WTC11 (cell line): Measurements from ENCODE around the gene TMEM98. TPM values are rescaled to one million over a fixed set of nuclear protein-coding genes. Genes with fewer than 3 reads are reported as not detected.

Source experiments
- ATAC-seq: fragments of 200-7000 bp; cut with Tn5 transposase; 2 replicates; pipeline ENCODE4 v1.10.0; 2021; ENCODE audit warnings: mild to moderate bottlenecking, moderate library complexity
- CTCF ChIA-PET: fragments of 300-600 bp; sonication (Branson Sonifier 250); formaldehyde crosslinking; loops from one replicate; lab custom pipeline; 2021; ENCODE audit warnings: antibody characterized with exemption; lab: Charles Lee
- POLR2A ChIA-PET: fragments of 350-600 bp; sonication (Branson Sonifier 250); formaldehyde crosslinking; loops from one replicate; lab custom pipeline; 2021; ENCODE audit warnings: antibody characterized with exemption; lab: Charles Lee
- DNase-seq: peaks from one replicate; pipeline ENCODE4 v3.0.0; 2021; ENCODE audit warnings: low spot score
- H3K27ac Mint-ChIP-seq: 2 replicates; pipeline ENCODE4 v1.8.0; 2021; ENCODE audit warnings: mixed read lengths
- H3K27me3 Mint-ChIP-seq: 2 replicates; pipeline ENCODE4 v1.8.0; 2021; ENCODE audit warnings: low read depth, mild to moderate bottlenecking, moderate library complexity, mixed read lengths
- H3K36me3 Mint-ChIP-seq: 2 replicates; pipeline ENCODE4 v1.8.0; 2021; ENCODE audit warnings: mixed read lengths
- H3K4me1 Mint-ChIP-seq: 2 replicates; pipeline ENCODE4 v1.8.0; 2022; ENCODE audit warnings: mixed read lengths
- H3K4me3 Mint-ChIP-seq: 2 replicates; pipeline ENCODE4 v1.8.0; 2021; ENCODE audit warnings: mild to moderate bottlenecking, moderate library complexity, mixed read lengths
- H3K9me3 Mint-ChIP-seq: 2 replicates; pipeline ENCODE4 v1.8.0; 2021; ENCODE audit warnings: mixed read lengths
- FOXK1 ChIP-seq: sonication (generic); formaldehyde crosslinking; IDR thresholded peaks from 2 replicates; pipeline ENCODE4 v1.8.0; 2022; ENCODE audit warnings: mild to moderate bottlenecking, moderate library complexity, missing genetic modification reagents
- FOXP1 ChIP-seq: sonication (generic); formaldehyde crosslinking; IDR thresholded peaks from 2 replicates; pipeline ENCODE4 v1.8.0; 2022; ENCODE audit warnings: missing genetic modification reagents, mild to moderate bottlenecking, moderate library complexity, borderline replicate concordance
- GTF2I ChIP-seq: fragments of 250-450 bp; sonication (Bioruptor Pico); conservative IDR thresholded peaks from 2 replicates; pipeline ENCODE4 v1.4.0; 2021; ENCODE audit warnings: mild to moderate bottlenecking
- HMGA2 ChIP-seq: fragments of 250-450 bp; sonication (Bioruptor Pico); IDR thresholded peaks from 2 replicates; pipeline ENCODE4 v1.4.0; 2021; ENCODE audit warnings: mild to moderate bottlenecking, moderate library complexity
- IRF2 ChIP-seq: sonication (generic); formaldehyde crosslinking; IDR thresholded peaks from 2 replicates; pipeline ENCODE4 v1.8.0; 2022; ENCODE audit warnings: low read depth, missing genetic modification reagents, borderline replicate concordance
- MXD4 ChIP-seq: fragments of 250-450 bp; sonication (Bioruptor Pico); IDR thresholded peaks from 2 replicates; pipeline ENCODE4 v1.8.0; 2021; ENCODE audit warnings: mild to moderate bottlenecking, moderate library complexity, borderline replicate concordance
- OVOL2 ChIP-seq: fragments of 250-450 bp; sonication (Bioruptor Pico); IDR thresholded peaks from 2 replicates; pipeline ENCODE4 v1.9.0; 2021; ENCODE audit warnings: mild to moderate bottlenecking, borderline replicate concordance
- PRRX2 ChIP-seq: fragments of 250-450 bp; sonication (Bioruptor Pico); IDR thresholded peaks from 2 replicates; pipeline ENCODE4 v1.8.0; 2021; ENCODE audit warnings: mild to moderate bottlenecking
- ZNF121 ChIP-seq: sonication (generic); formaldehyde crosslinking; IDR thresholded peaks from 2 replicates; pipeline ENCODE4 v1.8.0; 2023; ENCODE audit warnings: missing genetic modification reagents
- ZNF138 ChIP-seq: sonication (generic); formaldehyde crosslinking; conservative IDR thresholded peaks from 2 replicates; pipeline ENCODE4 v1.8.1; 2022; ENCODE audit warnings: mild to moderate bottlenecking, moderate library complexity, missing genetic modification reagents
- ZNF219 ChIP-seq: sonication (generic); formaldehyde crosslinking; IDR thresholded peaks from 2 replicates; pipeline ENCODE4 v1.8.0; 2023; ENCODE audit warnings: missing genetic modification reagents, mild to moderate bottlenecking, borderline replicate concordance
- total RNA-seq: library from RNA; stranded (reverse); gene quantifications from 3 replicates; pipeline ENCODE4 v1.2.3, GENCODE V29; 2021
- TF ChIP-seq, protein P1 (sequence below): sonication (generic); formaldehyde crosslinking; IDR thresholded peaks from 2 replicates; pipeline ENCODE4 v1.8.0; 2022; ENCODE audit warnings: mild to moderate bottlenecking, missing genetic modification reagents
- TF ChIP-seq, protein P2 (sequence below): fragments of 250-450 bp; sonication (Bioruptor Pico); IDR thresholded peaks from 2 replicates; pipeline ENCODE4 v1.8.0; 2021; ENCODE audit warnings: mild to moderate bottlenecking
- TF ChIP-seq, protein P3 (sequence below): sonication (generic); formaldehyde crosslinking; IDR thresholded peaks from 2 replicates; pipeline ENCODE4 v1.8.1; 2022; ENCODE audit warnings: mild to moderate bottlenecking, missing genetic modification reagents, moderate library complexity, borderline replicate concordance
- TF ChIP-seq, protein P4 (sequence below): sonication (generic); formaldehyde crosslinking; IDR thresholded peaks from 2 replicates; pipeline ENCODE4 v1.8.0; 2023; ENCODE audit warnings: missing genetic modification reagents
- TF ChIP-seq, protein P5 (sequence below): fragments of 250-450 bp; sonication (Bioruptor Pico); IDR thresholded peaks from 2 replicates; pipeline ENCODE4 v1.9.0; 2021; ENCODE audit warnings: mild to moderate bottlenecking, borderline replicate concordance
- TF ChIP-seq, protein P6 (sequence below): sonication (generic); formaldehyde crosslinking; IDR thresholded peaks from 2 replicates; pipeline ENCODE4 v1.8.1; 2023; ENCODE audit warnings: mild to moderate bottlenecking, missing genetic modification reagents
- TF ChIP-seq, protein P7 (sequence below): sonication (generic); formaldehyde crosslinking; conservative IDR thresholded peaks from 2 replicates; pipeline ENCODE4 v1.8.1; 2022; ENCODE audit warnings: mild to moderate bottlenecking, missing genetic modification reagents

Gene TMEM98
- total RNA-seq, 1 experiment from 2014 or later, result 70.3 TPM

DNA sequence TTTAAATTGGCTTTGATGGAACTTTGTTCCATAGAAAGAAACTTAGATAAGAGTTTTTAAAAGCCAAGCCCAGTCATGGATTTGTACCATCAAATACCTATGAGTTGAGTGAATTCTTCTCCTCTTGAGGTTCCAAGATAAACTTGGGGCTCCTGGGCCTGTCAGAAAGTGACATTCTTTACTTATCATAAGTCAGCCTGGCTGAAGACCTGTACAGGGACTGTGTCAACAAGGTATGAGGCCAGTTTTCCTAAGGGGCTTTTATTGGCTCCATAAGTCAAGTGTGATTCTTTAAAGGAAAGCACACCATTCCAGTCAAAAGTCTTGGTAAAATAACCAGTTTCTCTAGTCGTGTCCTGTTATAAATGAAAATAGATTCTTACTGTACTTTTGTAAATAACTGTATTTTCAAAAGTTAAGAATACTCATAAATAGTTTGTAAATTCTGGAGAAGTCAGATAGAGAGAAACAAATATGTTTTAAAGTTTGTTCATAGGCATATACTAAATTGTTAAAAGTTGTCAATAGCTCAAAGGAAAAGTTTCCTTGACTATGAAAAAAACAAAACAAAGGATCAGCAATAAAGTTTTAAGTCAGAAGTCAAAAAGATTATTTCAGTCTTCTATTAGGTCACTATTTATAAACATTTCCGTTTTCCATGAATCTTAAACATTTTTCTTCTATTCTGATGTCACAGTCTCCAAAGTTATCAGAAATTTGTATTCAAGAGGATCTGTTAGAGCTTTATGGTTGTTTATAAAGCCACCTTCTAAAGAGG lies 28.5 kb upstream of the TMEM98 start:
- Mint-ChIP-seq H3K36me3 (peaks cover 7% of the 10 kb centered on the region), H3K4me3 (no peak overlapping the region), H3K9me3 (peaks cover 14% of the 10 kb centered on the region), H3K4me1 (peaks cover 4% of the 10 kb centered on the region), H3K27ac (no peak overlapping the region), H3K27me3 (0 out of 2 replicates have a peak, but pooled peaks cover 3% of the 10 kb centered on the region)
- no peak for DNase-seq
- CTCF ChIA-PET, result interaction anchor here (1.3 kb wide), 1 partner anchor 22 kb away, joined by 3 read pairs; no protein-coding TSS in a partner anchor
- ATAC-seq, result no peak
- TF ChIP-seq, protein P1, sequence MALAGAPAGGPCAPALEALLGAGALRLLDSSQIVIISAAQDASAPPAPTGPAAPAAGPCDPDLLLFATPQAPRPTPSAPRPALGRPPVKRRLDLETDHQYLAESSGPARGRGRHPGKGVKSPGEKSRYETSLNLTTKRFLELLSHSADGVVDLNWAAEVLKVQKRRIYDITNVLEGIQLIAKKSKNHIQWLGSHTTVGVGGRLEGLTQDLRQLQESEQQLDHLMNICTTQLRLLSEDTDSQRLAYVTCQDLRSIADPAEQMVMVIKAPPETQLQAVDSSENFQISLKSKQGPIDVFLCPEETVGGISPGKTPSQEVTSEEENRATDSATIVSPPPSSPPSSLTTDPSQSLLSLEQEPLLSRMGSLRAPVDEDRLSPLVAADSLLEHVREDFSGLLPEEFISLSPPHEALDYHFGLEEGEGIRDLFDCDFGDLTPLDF (CRISPR knock-in tag), result no peak
- TF ChIP-seq HMGA2 (CRISPR knock-in tag) (no peak), ZNF138 (CRISPR knock-in tag) (no peak), ZNF121 (CRISPR knock-in tag) (no peak), MXD4 (CRISPR knock-in tag) (no peak), FOXK1 (CRISPR knock-in tag) (no peak), FOXP1 (CRISPR knock-in tag) (no peak), GTF2I (CRISPR knock-in tag) (no peak), OVOL2 (CRISPR knock-in tag) (no peak)
- TF ChIP-seq, protein P2, sequence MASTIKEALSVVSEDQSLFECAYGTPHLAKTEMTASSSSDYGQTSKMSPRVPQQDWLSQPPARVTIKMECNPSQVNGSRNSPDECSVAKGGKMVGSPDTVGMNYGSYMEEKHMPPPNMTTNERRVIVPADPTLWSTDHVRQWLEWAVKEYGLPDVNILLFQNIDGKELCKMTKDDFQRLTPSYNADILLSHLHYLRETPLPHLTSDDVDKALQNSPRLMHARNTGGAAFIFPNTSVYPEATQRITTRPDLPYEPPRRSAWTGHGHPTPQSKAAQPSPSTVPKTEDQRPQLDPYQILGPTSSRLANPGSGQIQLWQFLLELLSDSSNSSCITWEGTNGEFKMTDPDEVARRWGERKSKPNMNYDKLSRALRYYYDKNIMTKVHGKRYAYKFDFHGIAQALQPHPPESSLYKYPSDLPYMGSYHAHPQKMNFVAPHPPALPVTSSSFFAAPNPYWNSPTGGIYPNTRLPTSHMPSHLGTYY (CRISPR knock-in tag), result no peak
- TF ChIP-seq, protein P3, sequence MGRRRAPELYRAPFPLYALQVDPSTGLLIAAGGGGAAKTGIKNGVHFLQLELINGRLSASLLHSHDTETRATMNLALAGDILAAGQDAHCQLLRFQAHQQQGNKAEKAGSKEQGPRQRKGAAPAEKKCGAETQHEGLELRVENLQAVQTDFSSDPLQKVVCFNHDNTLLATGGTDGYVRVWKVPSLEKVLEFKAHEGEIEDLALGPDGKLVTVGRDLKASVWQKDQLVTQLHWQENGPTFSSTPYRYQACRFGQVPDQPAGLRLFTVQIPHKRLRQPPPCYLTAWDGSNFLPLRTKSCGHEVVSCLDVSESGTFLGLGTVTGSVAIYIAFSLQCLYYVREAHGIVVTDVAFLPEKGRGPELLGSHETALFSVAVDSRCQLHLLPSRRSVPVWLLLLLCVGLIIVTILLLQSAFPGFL (CRISPR knock-in tag), result no peak
- POLR2A ChIA-PET, result no interaction called here

DNA sequence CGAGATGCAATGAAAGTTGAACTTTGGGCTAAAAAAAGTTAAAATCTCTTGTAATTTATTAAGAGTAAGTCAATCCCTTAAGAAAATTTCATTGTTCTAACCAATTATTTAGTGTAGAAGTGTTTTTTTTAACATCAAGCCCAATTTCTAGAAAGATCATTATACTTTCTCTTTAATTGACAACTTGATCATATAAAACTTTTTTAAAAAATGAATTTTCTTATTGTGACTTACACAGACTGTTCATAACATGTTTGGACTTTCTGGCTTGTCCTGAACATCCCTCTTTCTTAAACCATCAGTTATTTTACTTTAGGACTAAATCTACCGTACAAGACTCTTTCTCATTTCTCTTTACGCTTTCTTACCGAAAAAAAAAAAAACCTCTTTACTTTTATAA lies 26.2 kb upstream of the TMEM98 start:
- Mint-ChIP-seq H3K27ac (no peak overlapping the region), H3K4me3 (no peak overlapping the region), H3K36me3 (peaks cover 7% of the 10 kb centered on the region), H3K4me1 (peaks cover 12% of the 10 kb centered on the region), H3K27me3 (peaks cover 3% of the 10 kb centered on the region; the same call in 1 of the 2 replicates), H3K9me3 (peaks cover 15% of the 10 kb centered on the region)
- DNase-seq (no peak), ATAC-seq (no peak)
- TF ChIP-seq, protein P4, sequence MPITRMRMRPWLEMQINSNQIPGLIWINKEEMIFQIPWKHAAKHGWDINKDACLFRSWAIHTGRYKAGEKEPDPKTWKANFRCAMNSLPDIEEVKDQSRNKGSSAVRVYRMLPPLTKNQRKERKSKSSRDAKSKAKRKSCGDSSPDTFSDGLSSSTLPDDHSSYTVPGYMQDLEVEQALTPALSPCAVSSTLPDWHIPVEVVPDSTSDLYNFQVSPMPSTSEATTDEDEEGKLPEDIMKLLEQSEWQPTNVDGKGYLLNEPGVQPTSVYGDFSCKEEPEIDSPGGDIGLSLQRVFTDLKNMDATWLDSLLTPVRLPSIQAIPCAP, result no peak
- no peak for TF ChIP-seq IRF2 (CRISPR knock-in tag)
- no peak for TF ChIP-seq PRRX2 (CRISPR knock-in tag)
- TF ChIP-seq ZNF219 (CRISPR knock-in tag), result no peak
- TF ChIP-seq, protein P5, sequence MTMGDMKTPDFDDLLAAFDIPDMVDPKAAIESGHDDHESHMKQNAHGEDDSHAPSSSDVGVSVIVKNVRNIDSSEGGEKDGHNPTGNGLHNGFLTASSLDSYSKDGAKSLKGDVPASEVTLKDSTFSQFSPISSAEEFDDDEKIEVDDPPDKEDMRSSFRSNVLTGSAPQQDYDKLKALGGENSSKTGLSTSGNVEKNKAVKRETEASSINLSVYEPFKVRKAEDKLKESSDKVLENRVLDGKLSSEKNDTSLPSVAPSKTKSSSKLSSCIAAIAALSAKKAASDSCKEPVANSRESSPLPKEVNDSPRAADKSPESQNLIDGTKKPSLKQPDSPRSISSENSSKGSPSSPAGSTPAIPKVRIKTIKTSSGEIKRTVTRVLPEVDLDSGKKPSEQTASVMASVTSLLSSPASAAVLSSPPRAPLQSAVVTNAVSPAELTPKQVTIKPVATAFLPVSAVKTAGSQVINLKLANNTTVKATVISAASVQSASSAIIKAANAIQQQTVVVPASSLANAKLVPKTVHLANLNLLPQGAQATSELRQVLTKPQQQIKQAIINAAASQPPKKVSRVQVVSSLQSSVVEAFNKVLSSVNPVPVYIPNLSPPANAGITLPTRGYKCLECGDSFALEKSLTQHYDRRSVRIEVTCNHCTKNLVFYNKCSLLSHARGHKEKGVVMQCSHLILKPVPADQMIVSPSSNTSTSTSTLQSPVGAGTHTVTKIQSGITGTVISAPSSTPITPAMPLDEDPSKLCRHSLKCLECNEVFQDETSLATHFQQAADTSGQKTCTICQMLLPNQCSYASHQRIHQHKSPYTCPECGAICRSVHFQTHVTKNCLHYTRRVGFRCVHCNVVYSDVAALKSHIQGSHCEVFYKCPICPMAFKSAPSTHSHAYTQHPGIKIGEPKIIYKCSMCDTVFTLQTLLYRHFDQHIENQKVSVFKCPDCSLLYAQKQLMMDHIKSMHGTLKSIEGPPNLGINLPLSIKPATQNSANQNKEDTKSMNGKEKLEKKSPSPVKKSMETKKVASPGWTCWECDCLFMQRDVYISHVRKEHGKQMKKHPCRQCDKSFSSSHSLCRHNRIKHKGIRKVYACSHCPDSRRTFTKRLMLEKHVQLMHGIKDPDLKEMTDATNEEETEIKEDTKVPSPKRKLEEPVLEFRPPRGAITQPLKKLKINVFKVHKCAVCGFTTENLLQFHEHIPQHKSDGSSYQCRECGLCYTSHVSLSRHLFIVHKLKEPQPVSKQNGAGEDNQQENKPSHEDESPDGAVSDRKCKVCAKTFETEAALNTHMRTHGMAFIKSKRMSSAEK (CRISPR knock-in tag), result no peak
- TF ChIP-seq, protein P6, sequence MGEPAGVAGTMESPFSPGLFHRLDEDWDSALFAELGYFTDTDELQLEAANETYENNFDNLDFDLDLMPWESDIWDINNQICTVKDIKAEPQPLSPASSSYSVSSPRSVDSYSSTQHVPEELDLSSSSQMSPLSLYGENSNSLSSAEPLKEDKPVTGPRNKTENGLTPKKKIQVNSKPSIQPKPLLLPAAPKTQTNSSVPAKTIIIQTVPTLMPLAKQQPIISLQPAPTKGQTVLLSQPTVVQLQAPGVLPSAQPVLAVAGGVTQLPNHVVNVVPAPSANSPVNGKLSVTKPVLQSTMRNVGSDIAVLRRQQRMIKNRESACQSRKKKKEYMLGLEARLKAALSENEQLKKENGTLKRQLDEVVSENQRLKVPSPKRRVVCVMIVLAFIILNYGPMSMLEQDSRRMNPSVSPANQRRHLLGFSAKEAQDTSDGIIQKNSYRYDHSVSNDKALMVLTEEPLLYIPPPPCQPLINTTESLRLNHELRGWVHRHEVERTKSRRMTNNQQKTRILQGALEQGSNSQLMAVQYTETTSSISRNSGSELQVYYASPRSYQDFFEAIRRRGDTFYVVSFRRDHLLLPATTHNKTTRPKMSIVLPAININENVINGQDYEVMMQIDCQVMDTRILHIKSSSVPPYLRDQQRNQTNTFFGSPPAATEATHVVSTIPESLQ (CRISPR knock-in tag), result no peak
- TF ChIP-seq, protein P7, sequence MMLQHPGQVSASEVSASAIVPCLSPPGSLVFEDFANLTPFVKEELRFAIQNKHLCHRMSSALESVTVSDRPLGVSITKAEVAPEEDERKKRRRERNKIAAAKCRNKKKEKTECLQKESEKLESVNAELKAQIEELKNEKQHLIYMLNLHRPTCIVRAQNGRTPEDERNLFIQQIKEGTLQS, result no peak
- POLR2A ChIA-PET, result no interaction called here
- CTCF ChIA-PET, result no interaction called here
